ENCODE data around the gene H6PD.

GRCh38 chr1:9245661-9246060 lies 11.1 kb downstream of the H6PD start:
- TF ChIP-seq GATA3 (IDR thresholded peaks at IDR 0.05; ENCODE audit: low read depth, low read length) (no peak), GATA2 (IDR thresholded peaks at IDR 0.05; ENCODE audit: low read depth, low read length) (no peak)
